HepG2 (cell line): ENCODE results near the gene MYOZ1. TPM values are rescaled to one million over a fixed set of nuclear protein-coding genes. Genes with fewer than 3 reads are reported as not detected.
A peak's percentile ranks its signal among the peaks of the same experiment; 100 is the strongest.

Source experiments
- GPBP1L1 ChIP-seq: sonication (generic); formaldehyde crosslinking; IDR thresholded peaks from 2 replicates; pipeline ENCODE4 v1.5.0; 2020; ENCODE audit warnings: mild to moderate bottlenecking, missing genetic modification reagents
- KAT2B ChIP-seq: fragments of 150-350 bp; IDR thresholded peaks from 2 replicates; pipeline ENCODE4 v1.6.1; 2014; ENCODE audit warnings: low read depth, low read length, borderline replicate concordance
- MTA1 ChIP-seq: sonication (generic); formaldehyde crosslinking; IDR thresholded peaks from 2 replicates; pipeline ENCODE4 v1.4.0; 2020; ENCODE audit warnings: missing genetic modification reagents, mild to moderate bottlenecking, borderline replicate concordance
- NFAT5 ChIP-seq: sonication (generic); formaldehyde crosslinking; IDR thresholded peaks from 2 replicates; pipeline ENCODE4 v1.4.0; 2020; ENCODE audit warnings: missing genetic modification reagents
- PLRG1 ChIP-seq: fragments of 450-650 bp; conservative IDR thresholded peaks from 2 replicates; pipeline ENCODE4 v1.6.1; 2016
- POLR2G ChIP-seq: fragments of 200-400 bp; formaldehyde crosslinking; IDR thresholded peaks from 2 replicates; pipeline ENCODE4 v1.6.1; 2018; ENCODE audit warnings: mild to moderate bottlenecking, low read depth, low read length, moderate library complexity
- ZNF143 ChIP-seq: sonication (generic); formaldehyde crosslinking; IDR thresholded peaks from 2 replicates; pipeline ENCODE4 v1.4.0; 2020; ENCODE audit warnings: missing genetic modification reagents
- ZNF251 ChIP-seq: sonication (generic); formaldehyde crosslinking; IDR thresholded peaks from 2 replicates; pipeline ENCODE4 v1.9.0; 2021; ENCODE audit warnings: mild to moderate bottlenecking, missing genetic modification reagents
- ZNF567 ChIP-seq: sonication (generic); formaldehyde crosslinking; IDR thresholded peaks from 2 replicates; pipeline ENCODE4 v1.8.1; 2023; ENCODE audit warnings: mild to moderate bottlenecking, missing genetic modification reagents, borderline replicate concordance
- ZNF609 ChIP-seq: sonication (generic); formaldehyde crosslinking; IDR thresholded peaks from 2 replicates; pipeline ENCODE4 v1.4.0; 2020; ENCODE audit warnings: mild to moderate bottlenecking, missing genetic modification reagents, borderline replicate concordance
- polyA plus RNA-seq, 8 experiments: library from polyadenylated mRNA; depleted of rRNA in 3 of 8; stranded (reverse) in 7 of 8; unstranded in 1 of 8; fragments of >200 nt; fragmentation: Illumina TruSeq in 4 of 8; extraction: Trizol in 4 of 8; gene quantifications; 2 replicates each; pipeline versions ENCODE4 v1.2.1 to v1.2.3, GENCODE V29; 2011 to 2016; ENCODE audit warnings: low read depth in 4 of 8, missing spikeins in 1 of 8, mixed read lengths in 1 of 8; ENCODE audit not compliant: insufficient read depth in 1 of 8
- total RNA-seq, 5 experiments: library from RNA; depleted of rRNA; stranded (reverse); fragments of >200 nt; fragmentation: Illumina TruSeq; extraction: Trizol; gene quantifications; 2 replicates each; pipeline ENCODE4 v1.2.3, GENCODE V29; 2016; ENCODE audit warnings: low read depth in 1 of 5

The MYOZ1 gene
- total and polyA plus RNA-seq, 2 of the 13 experiments (the other 11 are each of a cell fraction or from before 2014, with no cell fraction given) = not detected

- no peak for TF ChIP-seq NFAT5
- TF ChIP-seq GPBP1L1 (CRISPR knock-in tag) = no peak
- TF ChIP-seq ZNF251 (CRISPR knock-in tag) = no peak
- TF ChIP-seq ZNF609 (CRISPR knock-in tag) = peak; percentile 52; the same call in 1 of the 2 replicates
- TF ChIP-seq PLRG1 = no peak
- TF ChIP-seq ZNF567 = no peak
- peak; percentile 95 for TF ChIP-seq POLR2G
- TF ChIP-seq KAT2B = no peak
- TF ChIP-seq MTA1 (CRISPR knock-in tag) = peak; percentile 83; the same call in 1 of the 2 replicates
- no peak for TF ChIP-seq ZNF143 (CRISPR knock-in tag)
Measured at GRCh38 chr10:73625884-73626752, 15.2 kb downstream of the MYOZ1 start (continued).
